Large intestine (tissue), 3 donors: ENCODE data around the gene LBX1. TPM values are rescaled to one million over a fixed set of nuclear protein-coding genes. Genes with fewer than 3 reads are reported as not detected.
A peak's percentile ranks its signal among the peaks of the same experiment; 100 is the strongest.

Source experiments
- DNase-seq, 2 donors: peaks; one replicate each; pipeline versions ENCODE4 v3.0.0 to v3.0.0-alpha.2; 2013
- H3K27ac ChIP-seq: one replicate; pipeline ENCODE4 v1.5.1; 2013; ENCODE audit warnings: low read length
- H3K27me3 ChIP-seq: 2 replicates; pipeline ENCODE4 v1.6.1; 2013; ENCODE audit warnings: low read length; ENCODE audit not compliant: control insufficient read depth, insufficient read depth
- H3K36me3 ChIP-seq: 2 replicates; pipeline ENCODE4 v1.6.1; 2013; ENCODE audit warnings: low read length; ENCODE audit not compliant: control insufficient read depth, insufficient read depth
- H3K4me1 ChIP-seq: one replicate; pipeline ENCODE4 v1.6.1; 2013; ENCODE audit warnings: low read length; ENCODE audit not compliant: control insufficient read depth, insufficient read depth
- H3K4me3 ChIP-seq: one replicate; pipeline ENCODE4 v1.5.1; 2013; ENCODE audit warnings: low read length
- H3K9me3 ChIP-seq: one replicate; pipeline ENCODE4 v1.6.1; 2013; ENCODE audit warnings: mild to moderate bottlenecking, low read depth, low read length, moderate library complexity; ENCODE audit not compliant: control insufficient read depth
- WGBS: methylation state at CpG from one replicate; pipeline ENCODE4 v1.1.5; 2013; ENCODE audit warnings: low lambda C conversion rate; ENCODE audit not compliant: insufficient coverage; 5-methylcytosine and 5-hydroxymethylcytosine counted together
- polyA plus RNA-seq: library from polyadenylated mRNA; unstranded; fragments of 120-200 nt; gene quantifications from one replicate; pipeline ENCODE4 v1.2.1, GENCODE V29; 2013

Gene LBX1
- polyA plus RNA-seq, 1 donor: 0.03 TPM

GRCh38 chr10:101224910-101225823 is 4.1 kb downstream of the LBX1 start:
- DNase-seq: no peak
- WGBS: 7% methylated on average over 8 of the region's 53 CpGs
- Histone ChIP-seq H3K36me3 (no peaks in the 10 kb centered on the region), H3K27me3 (peaks cover 98% of the 10 kb centered on the region), H3K4me3 (no peak overlapping the region), H3K4me1 (peaks cover 14% of the 10 kb centered on the region), H3K9me3 (peaks cover 29% of the 10 kb centered on the region), H3K27ac (no peak overlapping the region)

- H3K27ac ChIP-seq: no peak overlapping the region
- no peak overlapping the region for H3K4me3 ChIP-seq
- no peaks in the 10 kb centered on the region for H3K36me3 ChIP-seq
- 0% methylated on average over 1 of the region's 71 CpGs for WGBS
- peaks cover 20% of the 10 kb centered on the region for H3K9me3 ChIP-seq
- H3K4me1 ChIP-seq: peaks cover 14% of the 10 kb centered on the region
- no peak for DNase-seq
- peaks cover 98% of the 10 kb centered on the region for H3K27me3 ChIP-seq
Observed at GRCh38 chr10:101224060-101224909, 5.0 kb downstream of the LBX1 start.

- Histone ChIP-seq H3K4me1 (peaks cover 14% of the 10 kb centered on the region), H3K4me3 (no peak overlapping the region)
- DNase-seq: peak in 1 of 2 donors; percentile 18
Observed at GRCh38 chr10:101223274-101224059, 5.8 kb downstream of the LBX1 start.

GRCh38 chr10:101222683-101223273 is 6.5 kb downstream of the LBX1 start:
- no peak overlapping the region for H3K27ac ChIP-seq
- no peaks in the 10 kb centered on the region for H3K36me3 ChIP-seq
- peaks cover 14% of the 10 kb centered on the region for H3K4me1 ChIP-seq
- WGBS: no CpG with 5 or more reads among the region's 42 CpGs
- no peak for DNase-seq
- H3K4me3 ChIP-seq: no peak overlapping the region
- H3K9me3 ChIP-seq: peaks cover 15% of the 10 kb centered on the region
- H3K27me3 ChIP-seq: peaks cover 100% of the 10 kb centered on the region

More at GRCh38 chr10:101223274-101224059, 5.8 kb downstream of the LBX1 start:
- WGBS: no CpG with 5 or more reads among the region's 50 CpGs
- no peak overlapping the region for H3K27ac ChIP-seq
- peaks cover 100% of the 10 kb centered on the region for H3K27me3 ChIP-seq
- no peaks in the 10 kb centered on the region for H3K36me3 ChIP-seq
- peaks cover 19% of the 10 kb centered on the region for H3K9me3 ChIP-seq

- H3K36me3 ChIP-seq: no peaks in the 10 kb centered on the region
- WGBS: no CpG with 5 or more reads among the region's 9 CpGs
- H3K4me3 ChIP-seq: no peak overlapping the region
- H3K27me3 ChIP-seq: peaks cover 100% of the 10 kb centered on the region
- H3K27ac ChIP-seq: no peak overlapping the region
- H3K9me3 ChIP-seq: peaks cover 11% of the 10 kb centered on the region
- H3K4me1 ChIP-seq: peaks cover 18% of the 10 kb centered on the region
- no peak for DNase-seq
Observed at GRCh38 chr10:101221963-101222531, 7.2 kb downstream of the LBX1 start.

GRCh38 chr10:101221549-101221948 is 7.7 kb downstream of the LBX1 start:
- H3K27ac ChIP-seq: no peak overlapping the region
- H3K9me3 ChIP-seq: peaks cover 14% of the 10 kb centered on the region
- DNase-seq: no peak
- H3K4me3 ChIP-seq: no peak overlapping the region
- no peaks in the 10 kb centered on the region for H3K36me3 ChIP-seq
- H3K27me3 ChIP-seq: peaks cover 100% of the 10 kb centered on the region
- WGBS: no CpG with 5 or more reads among the region's 5 CpGs
- H3K4me1 ChIP-seq: peaks cover 17% of the 10 kb centered on the region

GRCh38 chr10:101219946-101220451 is 9.3 kb downstream of the LBX1 start:
- H3K4me1 ChIP-seq: peaks cover 22% of the 10 kb centered on the region
- no peak for DNase-seq
- no CpG with 5 or more reads among the region's 3 CpGs for WGBS

GRCh38 chr10:101219139-101219945 is 9.9 kb downstream of the LBX1 start:
- Histone ChIP-seq H3K27me3 (peaks cover 100% of the 10 kb centered on the region), H3K27ac (no peak overlapping the region), H3K4me1 (peaks cover 24% of the 10 kb centered on the region), H3K9me3 (peaks cover 12% of the 10 kb centered on the region), H3K36me3 (no peaks in the 10 kb centered on the region), H3K4me3 (no peak overlapping the region)
- WGBS: 0% methylated on average over 1 of the region's 26 CpGs
- no peak for DNase-seq

More at GRCh38 chr10:101219946-101220451, 9.3 kb downstream of the LBX1 start:
- H3K4me3 ChIP-seq: no peak overlapping the region
- peaks cover 100% of the 10 kb centered on the region for H3K27me3 ChIP-seq
- H3K27ac ChIP-seq: no peak overlapping the region
- no peaks in the 10 kb centered on the region for H3K36me3 ChIP-seq
- H3K9me3 ChIP-seq: peaks cover 12% of the 10 kb centered on the region
